ENCODE measurements around the gene GBP7. TPM values are rescaled to one million over a fixed set of nuclear protein-coding genes. Genes with fewer than 3 reads are reported as not detected.

GBP7 gene
- total RNA-seq, 2 experiments from 2014 or later = not detected

- Histone ChIP-seq H3K36me3 (ENCODE audit: insufficient read depth, low read length) (no peaks in the 10 kb centered on the region), H3K9me2 (ENCODE audit: insufficient read depth, low read length) (no peaks in the 10 kb centered on the region), H3K9me3 (ENCODE audit: low read length) (no peaks in the 10 kb centered on the region), H3K4me2 (ENCODE audit: low read length) (no peak overlapping the region), H3K79me2 (ENCODE audit: insufficient read depth, low read depth, low read length) (no peaks in the 10 kb centered on the region), H4K20me1 (ENCODE audit: insufficient read depth, low read length) (no peaks in the 10 kb centered on the region), H3K4me3 (ENCODE audit: low read depth, low read length, poor library complexity, severe bottlenecking) (no peak overlapping the region), H3K27ac (ENCODE audit: low read depth, low read length, poor library complexity, severe bottlenecking) (no peak overlapping the region), H2AFZ (ENCODE audit: low read length) (no peak overlapping the region), H3K4me1 (ENCODE audit: insufficient read depth, low read length, poor library complexity, severe bottlenecking) (no peaks in the 10 kb centered on the region)
- TF ChIP-seq, protein P1, sequence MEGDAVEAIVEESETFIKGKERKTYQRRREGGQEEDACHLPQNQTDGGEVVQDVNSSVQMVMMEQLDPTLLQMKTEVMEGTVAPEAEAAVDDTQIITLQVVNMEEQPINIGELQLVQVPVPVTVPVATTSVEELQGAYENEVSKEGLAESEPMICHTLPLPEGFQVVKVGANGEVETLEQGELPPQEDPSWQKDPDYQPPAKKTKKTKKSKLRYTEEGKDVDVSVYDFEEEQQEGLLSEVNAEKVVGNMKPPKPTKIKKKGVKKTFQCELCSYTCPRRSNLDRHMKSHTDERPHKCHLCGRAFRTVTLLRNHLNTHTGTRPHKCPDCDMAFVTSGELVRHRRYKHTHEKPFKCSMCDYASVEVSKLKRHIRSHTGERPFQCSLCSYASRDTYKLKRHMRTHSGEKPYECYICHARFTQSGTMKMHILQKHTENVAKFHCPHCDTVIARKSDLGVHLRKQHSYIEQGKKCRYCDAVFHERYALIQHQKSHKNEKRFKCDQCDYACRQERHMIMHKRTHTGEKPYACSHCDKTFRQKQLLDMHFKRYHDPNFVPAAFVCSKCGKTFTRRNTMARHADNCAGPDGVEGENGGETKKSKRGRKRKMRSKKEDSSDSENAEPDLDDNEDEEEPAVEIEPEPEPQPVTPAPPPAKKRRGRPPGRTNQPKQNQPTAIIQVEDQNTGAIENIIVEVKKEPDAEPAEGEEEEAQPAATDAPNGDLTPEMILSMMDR (conservative IDR thresholded peaks at IDR 0.05; ENCODE audit: low read length) = no peak
- TF ChIP-seq EZH2phosphoT487 (IDR thresholded peaks at IDR 0.05; ENCODE audit: borderline replicate concordance, low read depth, low read length) = no peak
- DNase-seq (ENCODE audit: low spot score) = no peak
- ChIA-PET CTCF (ENCODE audit: unreplicated experiment) (no interaction called here), POLR2A (no interaction called here)
- no TSS peak for BruUV-seq (replicated peaks)
- intact Hi-C loops (cut with micrococcal nuclease; ENCODE audit: unreplicated experiment) = no loop called here
Measured at GRCh38 chr1:89151047-89151446, 24.8 kb downstream of the GBP7 start.

DNA sequence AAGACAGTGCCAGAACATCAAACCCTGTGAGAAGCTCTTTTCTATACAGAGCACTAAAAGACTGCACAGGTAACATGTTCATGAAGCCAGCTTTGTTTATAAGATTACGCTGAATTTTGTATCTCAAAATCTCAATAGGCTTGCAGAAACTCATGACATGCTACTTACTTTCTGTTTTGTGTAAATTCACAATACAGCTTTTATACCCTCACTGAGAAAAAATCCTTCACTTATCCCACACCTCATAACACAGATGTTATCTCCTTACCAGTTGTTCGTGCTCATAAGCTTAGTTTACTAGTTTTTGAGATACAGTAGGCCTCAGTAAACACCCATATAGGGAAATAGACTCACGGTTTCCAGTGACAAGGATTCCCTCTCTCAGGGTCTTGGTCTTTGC lies 25.8 kb downstream of the GBP7 start:
- no TSS peak for BruUV-seq (replicated peaks)
- CTCF ChIA-PET (ENCODE audit: unreplicated experiment) = no interaction called here

GRCh38 chr1:89149229-89149628 lies 26.6 kb downstream of the GBP7 start:
- TF ChIP-seq, protein P1 (conservative IDR thresholded peaks at IDR 0.05; ENCODE audit: low read length) = no peak
- no peak for TF ChIP-seq EZH2phosphoT487 (IDR thresholded peaks at IDR 0.05; ENCODE audit: borderline replicate concordance, low read depth, low read length)
- Histone ChIP-seq H3K4me1 (ENCODE audit: insufficient read depth, low read length, poor library complexity, severe bottlenecking) (no peaks in the 10 kb centered on the region), H4K20me1 (ENCODE audit: insufficient read depth, low read length) (no peaks in the 10 kb centered on the region), H3K79me2 (ENCODE audit: insufficient read depth, low read depth, low read length) (no peaks in the 10 kb centered on the region), H3K9me2 (ENCODE audit: insufficient read depth, low read length) (no peaks in the 10 kb centered on the region), H3K9me3 (ENCODE audit: low read length) (no peaks in the 10 kb centered on the region), H3K4me3 (ENCODE audit: low read depth, low read length, poor library complexity, severe bottlenecking) (no peak overlapping the region), H3K36me3 (ENCODE audit: insufficient read depth, low read length) (no peaks in the 10 kb centered on the region), H3K4me2 (ENCODE audit: low read length) (no peak overlapping the region), H2AFZ (ENCODE audit: low read length) (no peak overlapping the region), H3K27ac (ENCODE audit: low read depth, low read length, poor library complexity, severe bottlenecking) (no peak overlapping the region)
- POLR2A ChIA-PET = no interaction called here
- no peak for DNase-seq (ENCODE audit: low spot score)
- CTCF ChIA-PET (ENCODE audit: unreplicated experiment) = no interaction called here
- intact Hi-C loops (cut with micrococcal nuclease; ENCODE audit: unreplicated experiment) = no loop called here
- no TSS peak for BruUV-seq (replicated peaks)

More for the DNA sequence above, 25.8 kb downstream of the GBP7 start:
- no peaks in the 10 kb centered on the region for H3K9me3 ChIP-seq (ENCODE audit: low read length)
- H4K20me1 ChIP-seq (ENCODE audit: insufficient read depth, low read length) = no peaks in the 10 kb centered on the region
- POLR2A ChIA-PET = no interaction called here
- H3K36me3 ChIP-seq (ENCODE audit: insufficient read depth, low read length) = no peaks in the 10 kb centered on the region
- no peak overlapping the region for H3K4me2 ChIP-seq (ENCODE audit: low read length)
- no peak for DNase-seq (ENCODE audit: low spot score)
- no peaks in the 10 kb centered on the region for H3K9me2 ChIP-seq (ENCODE audit: insufficient read depth, low read length)
- H3K4me3 ChIP-seq (ENCODE audit: low read depth, low read length, poor library complexity, severe bottlenecking) = no peak overlapping the region
- no peaks in the 10 kb centered on the region for H3K4me1 ChIP-seq (ENCODE audit: insufficient read depth, low read length, poor library complexity, severe bottlenecking)
- intact Hi-C loops (cut with micrococcal nuclease; ENCODE audit: unreplicated experiment) = no loop called here
- TF ChIP-seq, protein P1 (conservative IDR thresholded peaks at IDR 0.05; ENCODE audit: low read length) = no peak
- no peak for TF ChIP-seq EZH2phosphoT487 (IDR thresholded peaks at IDR 0.05; ENCODE audit: borderline replicate concordance, low read depth, low read length)
- H3K79me2 ChIP-seq (ENCODE audit: insufficient read depth, low read depth, low read length) = no peaks in the 10 kb centered on the region
- no peak overlapping the region for H3K27ac ChIP-seq (ENCODE audit: low read depth, low read length, poor library complexity, severe bottlenecking)
- H2AFZ ChIP-seq (ENCODE audit: low read length) = no peak overlapping the region

Data from OCI-LY7 (cell line).